ENCODE results near the gene TMEM225B.
"Not testable (repeated sequence)": the region's sequence is repeated elsewhere in the genome, so short reads cannot be mapped to it uniquely, and the experiment has no call there.

The TMEM225B gene

GRCh38 chr7:99563650-99564049 lies 34.4 kb upstream of the TMEM225B start:
- H3K79me1 ChIP-seq (ENCODE audit: low read depth, low read length), result peaks cover 5% of the 10 kb centered on the region
- no peak overlapping the region for H2AK5ac ChIP-seq (ENCODE audit: low read depth, low read length)
- H3K9ac ChIP-seq (ENCODE audit: low read depth, low read length, poor library complexity), result no peak overlapping the region
- H3K18ac ChIP-seq (ENCODE audit: low read length), result no peak overlapping the region
- H3K23ac ChIP-seq (ENCODE audit: low read depth, low read length, poor library complexity), result no peak overlapping the region
- H2BK15ac ChIP-seq (ENCODE audit: low read length), result no peak overlapping the region
- no peak overlapping the region for H3K14ac ChIP-seq (ENCODE audit: low read length)
- H3K27me3 ChIP-seq (ENCODE audit: control insufficient read depth in 3 of 3, insufficient read depth in 3 of 3, low read depth in 1 of 3, low read length in 3 of 3), result no peaks in the 10 kb centered on the region
- no peak overlapping the region for H3K4ac ChIP-seq (ENCODE audit: low read length)
- H2BK5ac ChIP-seq (ENCODE audit: low read length), result no peak overlapping the region
- no peak for DNase-seq (ENCODE audit: low spot score)
- H2BK120ac ChIP-seq (ENCODE audit: low read depth, low read length), result no peak overlapping the region
- H2AFZ ChIP-seq (ENCODE audit: low read length), result no peak overlapping the region
- no peak overlapping the region for H3K27ac ChIP-seq (replicated peaks; ENCODE audit: low read length)
- no peak overlapping the region for H2BK12ac ChIP-seq (ENCODE audit: low read length)
- no peak overlapping the region for H3K4me2 ChIP-seq (ENCODE audit: insufficient read depth, low read length, poor library complexity, severe bottlenecking)
- no peak overlapping the region for H4K91ac ChIP-seq (ENCODE audit: low read depth, low read length, poor library complexity)
- no peak overlapping the region for H3K4me3 ChIP-seq (ENCODE audit: low read length in 2 of 2)
- H3K9me3 ChIP-seq (replicated peaks in 1 of 2; ENCODE audit: control insufficient read depth in 2 of 2, insufficient read depth in 1 of 2, low read depth in 1 of 2, low read length in 2 of 2), result no peaks in the 10 kb centered on the region
- no CpG with 5 or more reads among the region's 10 CpGs for WGBS, 2 donors (ENCODE audit: extremely low coverage in 2 of 2, insufficient read length in 2 of 2, insufficient replicate concordance in 1 of 2)
- no peaks in the 10 kb centered on the region for H3K4me1 ChIP-seq (ENCODE audit: control insufficient read depth in 2 of 2, insufficient read depth in 1 of 2, low read depth in 1 of 2, low read length in 2 of 2)
- H3K36me3 ChIP-seq (replicated peaks in 1 of 2; ENCODE audit: control insufficient read depth in 2 of 2, insufficient read depth in 2 of 2, low read length in 2 of 2), result peaks cover 30 to 86% of the 10 kb centered on the region in 2 donors
- H4K8ac ChIP-seq (ENCODE audit: low read depth, low read length), result no peak overlapping the region

GRCh38 chr7:99568770-99569169 lies 29.3 kb upstream of the TMEM225B start:
- not testable (repeated sequence) for H2BK120ac ChIP-seq (ENCODE audit: low read depth, low read length); H3K27me3 ChIP-seq (ENCODE audit: control insufficient read depth in 3 of 3, insufficient read depth in 3 of 3, low read depth in 1 of 3, low read length in 3 of 3); H3K4me2 ChIP-seq (ENCODE audit: insufficient read depth, low read length, poor library complexity, severe bottlenecking); H3K4ac ChIP-seq (ENCODE audit: low read length); H3K4me3 ChIP-seq (ENCODE audit: low read length in 2 of 2); H3K18ac ChIP-seq (ENCODE audit: low read length); H3K79me1 ChIP-seq (ENCODE audit: low read depth, low read length); H3K14ac ChIP-seq (ENCODE audit: low read length); H2BK12ac ChIP-seq (ENCODE audit: low read length); H2BK15ac ChIP-seq (ENCODE audit: low read length); H2AK5ac ChIP-seq (ENCODE audit: low read depth, low read length); H3K4me1 ChIP-seq (ENCODE audit: control insufficient read depth in 2 of 2, insufficient read depth in 1 of 2, low read depth in 1 of 2, low read length in 2 of 2); H3K27ac ChIP-seq (replicated peaks; ENCODE audit: low read length); H2BK5ac ChIP-seq (ENCODE audit: low read length); H2AFZ ChIP-seq (ENCODE audit: low read length); H4K8ac ChIP-seq (ENCODE audit: low read depth, low read length); H3K9ac ChIP-seq (ENCODE audit: low read depth, low read length, poor library complexity); H3K9me3 ChIP-seq (replicated peaks in 1 of 2; ENCODE audit: control insufficient read depth in 2 of 2, insufficient read depth in 1 of 2, low read depth in 1 of 2, low read length in 2 of 2); H4K91ac ChIP-seq (ENCODE audit: low read depth, low read length, poor library complexity); DNase-seq (ENCODE audit: low spot score); H3K23ac ChIP-seq (ENCODE audit: low read depth, low read length, poor library complexity)
- peaks cover 20 to 98% of the 10 kb centered on the region in 2 donors for H3K36me3 ChIP-seq (replicated peaks in 1 of 2; ENCODE audit: control insufficient read depth in 2 of 2, insufficient read depth in 2 of 2, low read length in 2 of 2)
- no CpG with 5 or more reads among the region's 7 CpGs for WGBS, 2 donors (ENCODE audit: extremely low coverage in 2 of 2, insufficient read length in 2 of 2, insufficient replicate concordance in 1 of 2)

GRCh38 chr7:99571768-99572167 lies 26.3 kb upstream of the TMEM225B start:
- DNase-seq (ENCODE audit: low spot score), result no peak
- no peaks in the 10 kb centered on the region for H3K79me1 ChIP-seq (ENCODE audit: low read depth, low read length)
- H3K27ac ChIP-seq (replicated peaks; ENCODE audit: low read length), result no peak overlapping the region
- no peak overlapping the region for H3K4ac ChIP-seq (ENCODE audit: low read length)
- H3K9ac ChIP-seq (ENCODE audit: low read depth, low read length, poor library complexity), result no peak overlapping the region
- H2BK12ac ChIP-seq (ENCODE audit: low read length), result no peak overlapping the region
- no peak overlapping the region for H2BK120ac ChIP-seq (ENCODE audit: low read depth, low read length)
- no peak overlapping the region for H3K18ac ChIP-seq (ENCODE audit: low read length)
- H3K9me3 ChIP-seq (replicated peaks in 1 of 2; ENCODE audit: control insufficient read depth in 2 of 2, insufficient read depth in 1 of 2, low read depth in 1 of 2, low read length in 2 of 2), result no peaks in the 10 kb centered on the region
- no peak overlapping the region for H3K4me3 ChIP-seq (ENCODE audit: low read length in 2 of 2)
- H3K23ac ChIP-seq (ENCODE audit: low read depth, low read length, poor library complexity), result no peak overlapping the region
- H3K14ac ChIP-seq (ENCODE audit: low read length), result no peak overlapping the region
- peaks cover 17 to 84% of the 10 kb centered on the region in 2 donors for H3K36me3 ChIP-seq (replicated peaks in 1 of 2; ENCODE audit: control insufficient read depth in 2 of 2, insufficient read depth in 2 of 2, low read length in 2 of 2)
- H2AFZ ChIP-seq (ENCODE audit: low read length), result no peak overlapping the region
- H4K91ac ChIP-seq (ENCODE audit: low read depth, low read length, poor library complexity), result no peak overlapping the region
- no CpG with 5 or more reads among the region's 3 CpGs for WGBS, 2 donors (ENCODE audit: extremely low coverage in 2 of 2, insufficient read length in 2 of 2, insufficient replicate concordance in 1 of 2)
- no peak overlapping the region for H2BK15ac ChIP-seq (ENCODE audit: low read length)
- H3K27me3 ChIP-seq (ENCODE audit: control insufficient read depth in 3 of 3, insufficient read depth in 3 of 3, low read depth in 1 of 3, low read length in 3 of 3), result no peaks in the 10 kb centered on the region
- H2BK5ac ChIP-seq (ENCODE audit: low read length), result no peak overlapping the region
- no peak overlapping the region for H3K4me2 ChIP-seq (ENCODE audit: insufficient read depth, low read length, poor library complexity, severe bottlenecking)
- H3K4me1 ChIP-seq (ENCODE audit: control insufficient read depth in 2 of 2, insufficient read depth in 1 of 2, low read depth in 1 of 2, low read length in 2 of 2), result no peaks in the 10 kb centered on the region
- H2AK5ac ChIP-seq (ENCODE audit: low read depth, low read length), result no peak overlapping the region
- no peak overlapping the region for H4K8ac ChIP-seq (ENCODE audit: low read depth, low read length)

GRCh38 chr7:99573257-99573656 lies 24.8 kb upstream of the TMEM225B start:
- Histone ChIP-seq H2BK12ac (ENCODE audit: low read length) (no peak overlapping the region), H4K91ac (ENCODE audit: low read depth, low read length, poor library complexity) (no peak overlapping the region), H4K8ac (ENCODE audit: low read depth, low read length) (no peak overlapping the region), H3K4me3 (ENCODE audit: low read length in 2 of 2) (no peak overlapping the region), H3K4ac (ENCODE audit: low read length) (no peak overlapping the region), H3K27me3 (ENCODE audit: control insufficient read depth in 3 of 3, insufficient read depth in 3 of 3, low read depth in 1 of 3, low read length in 3 of 3) (no peaks in the 10 kb centered on the region), H3K79me1 (ENCODE audit: low read depth, low read length) (no peaks in the 10 kb centered on the region), H2BK15ac (ENCODE audit: low read length) (no peak overlapping the region), H3K36me3 (replicated peaks in 1 of 2; ENCODE audit: control insufficient read depth in 2 of 2, insufficient read depth in 2 of 2, low read length in 2 of 2) (peaks cover 17 to 71% of the 10 kb centered on the region in 2 donors), H3K23ac (ENCODE audit: low read depth, low read length, poor library complexity) (no peak overlapping the region), H2BK5ac (ENCODE audit: low read length) (no peak overlapping the region), H3K4me1 (ENCODE audit: control insufficient read depth in 2 of 2, insufficient read depth in 1 of 2, low read depth in 1 of 2, low read length in 2 of 2) (no peaks in the 10 kb centered on the region), H3K9me3 (replicated peaks in 1 of 2; ENCODE audit: control insufficient read depth in 2 of 2, insufficient read depth in 1 of 2, low read depth in 1 of 2, low read length in 2 of 2) (no peaks in the 10 kb centered on the region), H2AFZ (ENCODE audit: low read length) (no peak overlapping the region), H3K9ac (ENCODE audit: low read depth, low read length, poor library complexity) (no peak overlapping the region), H3K27ac (replicated peaks; ENCODE audit: low read length) (no peak overlapping the region), H2BK120ac (ENCODE audit: low read depth, low read length) (no peak overlapping the region), H3K4me2 (ENCODE audit: insufficient read depth, low read length, poor library complexity, severe bottlenecking) (no peak overlapping the region), H3K14ac (ENCODE audit: low read length) (no peak overlapping the region), H2AK5ac (ENCODE audit: low read depth, low read length) (no peak overlapping the region), H3K18ac (ENCODE audit: low read length) (no peak overlapping the region)
- DNase-seq (ENCODE audit: low spot score), result no peak
- no CpG with 5 or more reads among the region's 1 CpG for WGBS, 2 donors (ENCODE audit: extremely low coverage in 2 of 2, insufficient read length in 2 of 2, insufficient replicate concordance in 1 of 2)

Data from neuronal stem cell (in vitro differentiated cells).